HepG2 (cell line): ENCODE measurements around the gene QRICH2. TPM values are rescaled to one million over a fixed set of nuclear protein-coding genes. Genes with fewer than 3 reads are reported as not detected.

Experiments
- DMAP1 ChIP-seq: IDR thresholded peaks from 2 replicates; pipeline ENCODE4 v1.6.1; 2016
- DNMT3B ChIP-seq: conservative IDR thresholded peaks from 2 replicates; pipeline ENCODE4 v1.6.1; 2016; ENCODE audit warnings: missing biosample characterization, control low read depth
- EP300 ChIP-seq, 3 experiments: sonication (generic) in 1 of 3; formaldehyde crosslinking in 1 of 3; IDR thresholded peaks; 2 replicates each; pipeline versions ENCODE4 v1.5.1 to v1.6.1; 2011 to 2020; ENCODE audit warnings: low read depth in 2 of 3, low read length in 2 of 3, borderline replicate concordance in 1 of 3, improper control_type of control experiment in 1 of 3, mild to moderate bottlenecking in 1 of 3, missing genetic modification reagents in 1 of 3, moderate library complexity in 1 of 3
- ETV5 ChIP-seq: IDR thresholded peaks from 2 replicates; pipeline ENCODE4 v1.6.1; 2018; ENCODE audit warnings: missing biosample characterization, missing genetic modification reagents, inconsistent platforms, borderline replicate concordance
- NCOR1 ChIP-seq: fragments of 200-600 bp; sonication (generic); IDR thresholded peaks from 2 replicates; pipeline ENCODE4 v1.7.0; 2017; ENCODE audit warnings: antibody characterized with exemption, low read length, borderline replicate concordance
- RELA ChIP-seq: sonication (generic); formaldehyde crosslinking; IDR thresholded peaks from 2 replicates; pipeline ENCODE4 v1.4.0; 2020; ENCODE audit warnings: missing genetic modification reagents
- ZMYM2 ChIP-seq: sonication (generic); formaldehyde crosslinking; IDR thresholded peaks from 2 replicates; pipeline ENCODE4 v1.8.0; 2022; ENCODE audit warnings: mild to moderate bottlenecking, missing genetic modification reagents
- ZNF232 ChIP-seq: sonication (generic); formaldehyde crosslinking; IDR thresholded peaks from 2 replicates; pipeline ENCODE4 v1.4.0; 2020; ENCODE audit warnings: missing genetic modification reagents, borderline replicate concordance
- ZNF296 ChIP-seq: sonication (generic); formaldehyde crosslinking; conservative IDR thresholded peaks from 2 replicates; pipeline ENCODE4 v1.5.0; 2020; ENCODE audit warnings: mild to moderate bottlenecking, missing genetic modification reagents
- ZNF44 ChIP-seq: sonication (generic); formaldehyde crosslinking; IDR thresholded peaks from 2 replicates; pipeline ENCODE4 v1.5.1; 2020; ENCODE audit warnings: mild to moderate bottlenecking, missing genetic modification reagents
- ZNF510 ChIP-seq: sonication (generic); formaldehyde crosslinking; IDR thresholded peaks from 2 replicates; pipeline ENCODE4 v1.4.0; 2020; ENCODE audit warnings: low read depth, mild to moderate bottlenecking, missing genetic modification reagents
- ZNF567 ChIP-seq: sonication (generic); formaldehyde crosslinking; IDR thresholded peaks from 2 replicates; pipeline ENCODE4 v1.8.1; 2023; ENCODE audit warnings: mild to moderate bottlenecking, missing genetic modification reagents, borderline replicate concordance
- ZNF646 ChIP-seq: sonication (generic); formaldehyde crosslinking; IDR thresholded peaks from 2 replicates; pipeline ENCODE4 v1.9.0; 2021; ENCODE audit warnings: mild to moderate bottlenecking, missing genetic modification reagents
- ZNF776 ChIP-seq: sonication (generic); formaldehyde crosslinking; IDR thresholded peaks from 2 replicates; pipeline ENCODE4 v1.4.0; 2020; ENCODE audit warnings: mild to moderate bottlenecking, missing genetic modification reagents
- ZNF878 ChIP-seq: sonication (generic); formaldehyde crosslinking; IDR thresholded peaks from 2 replicates; pipeline ENCODE4 v1.8.1; 2023; ENCODE audit warnings: mild to moderate bottlenecking, missing genetic modification reagents, moderate library complexity
- ZNF883 ChIP-seq: sonication (generic); formaldehyde crosslinking; IDR thresholded peaks from 2 replicates; pipeline ENCODE4 v1.5.1; 2020; ENCODE audit warnings: mild to moderate bottlenecking, missing genetic modification reagents; ENCODE audit errors: not compliant biosample characterization
- polyA plus RNA-seq, 8 experiments: library from polyadenylated mRNA; depleted of rRNA in 3 of 8; stranded (reverse) in 7 of 8; unstranded in 1 of 8; fragments of >200 nt; fragmentation: Illumina TruSeq in 4 of 8; extraction: Trizol in 4 of 8; gene quantifications; 2 replicates each; pipeline versions ENCODE4 v1.2.1 to v1.2.3, GENCODE V29; 2011 to 2016; ENCODE audit warnings: low read depth in 4 of 8, missing spikeins in 1 of 8, mixed read lengths in 1 of 8; ENCODE audit not compliant: insufficient read depth in 1 of 8
- total RNA-seq, 5 experiments: library from RNA; depleted of rRNA; stranded (reverse); fragments of >200 nt; fragmentation: Illumina TruSeq; extraction: Trizol; gene quantifications; 2 replicates each; pipeline ENCODE4 v1.2.3, GENCODE V29; 2016; ENCODE audit warnings: low read depth in 1 of 5
- TF ChIP-seq, protein P1 (sequence below): sonication (generic); formaldehyde crosslinking; IDR thresholded peaks from 2 replicates; pipeline ENCODE4 v1.8.1; 2023; ENCODE audit warnings: mild to moderate bottlenecking, missing genetic modification reagents
- TF ChIP-seq, protein P2 (sequence below): IDR thresholded peaks from 2 replicates; pipeline ENCODE4 v1.6.1; 2016; ENCODE audit warnings: low read depth, control low read depth
- TF ChIP-seq, protein P3 (sequence below): sonication (generic); formaldehyde crosslinking; IDR thresholded peaks from 2 replicates; pipeline ENCODE4 v1.8.1; 2023; ENCODE audit warnings: mild to moderate bottlenecking, missing genetic modification reagents

Gene QRICH2
- total and polyA plus RNA-seq, 2 of the 13 experiments (the other 11 are each of a cell fraction or from before 2014, with no cell fraction given): 3.7 to 5.7 TPM

DNA sequence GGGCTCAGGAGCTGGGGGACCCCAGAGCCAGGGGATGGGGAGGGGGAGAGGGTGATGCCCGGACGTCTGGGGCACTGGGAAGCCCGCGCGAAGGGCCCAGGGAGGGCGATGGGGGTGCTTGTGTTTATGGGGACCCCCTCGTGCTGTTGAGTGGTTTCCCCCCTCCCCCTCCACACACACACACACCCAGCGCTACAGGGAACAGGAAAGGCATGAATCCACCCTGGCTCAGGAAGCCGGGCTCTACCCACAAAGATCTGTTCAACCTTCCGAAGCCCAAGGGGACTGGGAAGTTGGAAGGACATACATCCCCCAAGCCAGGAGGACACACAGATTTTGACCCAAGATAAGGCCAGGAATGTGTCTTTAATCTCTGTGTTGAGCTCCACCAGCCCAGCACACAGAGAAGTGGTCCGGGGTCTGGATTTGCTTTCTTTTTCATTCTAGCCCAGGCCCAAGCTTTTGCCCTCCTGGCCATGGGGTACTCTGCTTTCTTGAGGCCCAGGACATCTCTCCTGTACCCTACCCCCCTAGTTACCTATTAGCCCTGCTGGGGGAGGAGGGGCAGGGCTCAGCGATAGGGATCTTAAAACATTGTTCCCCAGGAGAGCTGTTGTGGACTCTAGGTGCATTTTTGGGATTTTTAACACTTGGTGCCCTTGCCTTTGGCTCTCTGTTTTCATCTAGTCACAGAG is 41.7 kb downstream of the QRICH2 start (continued):
- TF ChIP-seq ZNF883 (CRISPR knock-in tag) (no peak), ZNF776 (CRISPR knock-in tag) (no peak), DMAP1 (CRISPR knock-in tag) (peak; percentile 42; the same call in 1 of the 2 replicates), ZNF878 (no peak), EP300 (IDR thresholded peaks at IDR 0.05; ENCODE audit: low read depth in 2 of 2, low read length in 2 of 2) (no peak), EP300 (CRISPR knock-in tag; IDR thresholded peaks at IDR 0.05; ENCODE audit: borderline replicate concordance) (peak; percentile 53), ZNF646 (no peak), RELA (CRISPR knock-in tag) (no peak), ZNF510 (CRISPR knock-in tag) (0 out of 2 replicates have a peak, but pooled peaks have one; percentile 30), ZNF232 (0 out of 2 replicates have a peak, but pooled peaks have one; percentile 27), ZNF296 (CRISPR knock-in tag) (no peak), ZNF567 (CRISPR knock-in tag) (no peak), ZNF44 (no peak), ETV5 (CRISPR knock-in tag) (0 out of 2 replicates have a peak, but pooled peaks have one; percentile 22), DNMT3B (CRISPR knock-in tag) (no peak), NCOR1 (no peak), ZMYM2 (no peak)
- TF ChIP-seq, protein P1, sequence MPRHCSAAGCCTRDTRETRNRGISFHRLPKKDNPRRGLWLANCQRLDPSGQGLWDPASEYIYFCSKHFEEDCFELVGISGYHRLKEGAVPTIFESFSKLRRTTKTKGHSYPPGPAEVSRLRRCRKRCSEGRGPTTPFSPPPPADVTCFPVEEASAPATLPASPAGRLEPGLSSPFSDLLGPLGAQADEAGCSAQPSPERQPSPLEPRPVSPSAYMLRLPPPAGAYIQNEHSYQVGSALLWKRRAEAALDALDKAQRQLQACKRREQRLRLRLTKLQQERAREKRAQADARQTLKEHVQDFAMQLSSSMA (CRISPR knock-in tag): peak; percentile 55; the same call in 1 of the 2 replicates
- TF ChIP-seq, protein P2, sequence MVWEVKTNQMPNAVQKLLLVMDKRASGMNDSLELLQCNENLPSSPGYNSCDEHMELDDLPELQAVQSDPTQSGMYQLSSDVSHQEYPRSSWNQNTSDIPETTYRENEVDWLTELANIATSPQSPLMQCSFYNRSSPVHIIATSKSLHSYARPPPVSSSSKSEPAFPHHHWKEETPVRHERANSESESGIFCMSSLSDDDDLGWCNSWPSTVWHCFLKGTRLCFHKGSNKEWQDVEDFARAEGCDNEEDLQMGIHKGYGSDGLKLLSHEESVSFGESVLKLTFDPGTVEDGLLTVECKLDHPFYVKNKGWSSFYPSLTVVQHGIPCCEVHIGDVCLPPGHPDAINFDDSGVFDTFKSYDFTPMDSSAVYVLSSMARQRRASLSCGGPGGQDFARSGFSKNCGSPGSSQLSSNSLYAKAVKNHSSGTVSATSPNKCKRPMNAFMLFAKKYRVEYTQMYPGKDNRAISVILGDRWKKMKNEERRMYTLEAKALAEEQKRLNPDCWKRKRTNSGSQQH (CRISPR knock-in tag): 0 out of 2 replicates have a peak, but pooled peaks have one; percentile 42
- TF ChIP-seq, protein P3, sequence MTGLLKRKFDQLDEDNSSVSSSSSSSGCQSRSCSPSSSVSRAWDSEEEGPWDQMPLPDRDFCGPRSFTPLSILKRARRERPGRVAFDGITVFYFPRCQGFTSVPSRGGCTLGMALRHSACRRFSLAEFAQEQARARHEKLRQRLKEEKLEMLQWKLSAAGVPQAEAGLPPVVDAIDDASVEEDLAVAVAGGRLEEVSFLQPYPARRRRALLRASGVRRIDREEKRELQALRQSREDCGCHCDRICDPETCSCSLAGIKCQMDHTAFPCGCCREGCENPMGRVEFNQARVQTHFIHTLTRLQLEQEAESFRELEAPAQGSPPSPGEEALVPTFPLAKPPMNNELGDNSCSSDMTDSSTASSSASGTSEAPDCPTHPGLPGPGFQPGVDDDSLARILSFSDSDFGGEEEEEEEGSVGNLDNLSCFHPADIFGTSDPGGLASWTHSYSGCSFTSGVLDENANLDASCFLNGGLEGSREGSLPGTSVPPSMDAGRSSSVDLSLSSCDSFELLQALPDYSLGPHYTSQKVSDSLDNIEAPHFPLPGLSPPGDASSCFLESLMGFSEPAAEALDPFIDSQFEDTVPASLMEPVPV (CRISPR knock-in tag): 0 out of 2 replicates have a peak, but pooled peaks have one; percentile 18
